Neuronal stem cell (in vitro differentiated cells): ENCODE measurements around the gene AUTS2.

Experiments used
- DNase-seq: peaks from one replicate; pipeline ENCODE4 v3.0.0-alpha.2; 2013; ENCODE audit warnings: low spot score
- H2AFZ ChIP-seq: one replicate; pipeline ENCODE4 v1.6.1; 2013; ENCODE audit warnings: mild to moderate bottlenecking, low read length, inconsistent platforms
- H2AK5ac ChIP-seq: 2 replicates; pipeline ENCODE4 v1.6.1; 2013; ENCODE audit warnings: low read depth, mild to moderate bottlenecking, inconsistent platforms, low read length, moderate library complexity, mixed read lengths
- H2BK120ac ChIP-seq: 2 replicates; pipeline ENCODE4 v1.6.1; 2013; ENCODE audit warnings: low read depth, mild to moderate bottlenecking, inconsistent platforms, low read length, moderate library complexity, mixed read lengths
- H2BK12ac ChIP-seq: one replicate; pipeline ENCODE4 v1.6.1; 2013; ENCODE audit warnings: low read length, inconsistent platforms
- H2BK15ac ChIP-seq: 2 replicates; pipeline ENCODE4 v1.6.1; 2013; ENCODE audit warnings: mild to moderate bottlenecking, low read length, inconsistent platforms, mixed read lengths
- H2BK5ac ChIP-seq: one replicate; pipeline ENCODE4 v1.6.1; 2013; ENCODE audit warnings: inconsistent platforms, mild to moderate bottlenecking, low read length, moderate library complexity
- H3K14ac ChIP-seq: one replicate; pipeline ENCODE4 v1.6.1; 2013; ENCODE audit warnings: low read length, inconsistent platforms
- H3K18ac ChIP-seq: 2 replicates; pipeline ENCODE4 v1.6.1; 2013; ENCODE audit warnings: low read length, inconsistent platforms
- H3K23ac ChIP-seq: 2 replicates; pipeline ENCODE4 v1.6.1; 2013; ENCODE audit warnings: low read depth, mild to moderate bottlenecking, mixed read lengths, low read length, inconsistent platforms; ENCODE audit not compliant: poor library complexity
- H3K27ac ChIP-seq: replicated peaks from 3 replicates; pipeline ENCODE4 v1.5.1; 2013; ENCODE audit warnings: low read length, inconsistent platforms
- H3K27me3 ChIP-seq, 3 experiments: 2 replicates each; pipeline ENCODE4 v1.6.1; 2013; ENCODE audit warnings: low read length in 3 of 3, mild to moderate bottlenecking in 2 of 3, inconsistent platforms in 1 of 3, low read depth in 1 of 3, mixed read lengths in 1 of 3, moderate library complexity in 1 of 3; ENCODE audit not compliant: control insufficient read depth in 3 of 3, insufficient read depth in 3 of 3
- H3K36me3 ChIP-seq, 2 donors: replicated peaks in 1 of 2; 2 replicates each; pipeline ENCODE4 v1.6.1; 2013; ENCODE audit warnings: low read length in 2 of 2; ENCODE audit not compliant: control insufficient read depth in 2 of 2, insufficient read depth in 2 of 2
- H3K4ac ChIP-seq: 2 replicates; pipeline ENCODE4 v1.6.1; 2013; ENCODE audit warnings: inconsistent platforms, mild to moderate bottlenecking, low read length, moderate library complexity
- H3K4me1 ChIP-seq, 2 donors: 1 replicate in 1 of 2; 2 replicates in 1 of 2; pipeline ENCODE4 v1.6.1; 2013; ENCODE audit warnings: low read length in 2 of 2, low read depth in 1 of 2; ENCODE audit not compliant: control insufficient read depth in 2 of 2, insufficient read depth in 1 of 2
- H3K4me2 ChIP-seq: one replicate; pipeline ENCODE4 v1.6.1; 2013; ENCODE audit warnings: mild to moderate bottlenecking, low read length, inconsistent platforms; ENCODE audit not compliant: insufficient read depth, poor library complexity, severe bottlenecking
- H3K4me3 ChIP-seq, 2 donors: 2 replicates each; pipeline ENCODE4 v1.5.1; 2013; ENCODE audit warnings: low read length in 2 of 2, mild to moderate bottlenecking in 2 of 2, inconsistent platforms in 1 of 2, moderate library complexity in 1 of 2
- H3K79me1 ChIP-seq: one replicate; pipeline ENCODE4 v1.6.1; 2013; ENCODE audit warnings: low read depth, mild to moderate bottlenecking, inconsistent platforms, low read length, moderate library complexity
- H3K9ac ChIP-seq: one replicate; pipeline ENCODE4 v1.6.1; 2013; ENCODE audit warnings: mild to moderate bottlenecking, low read depth, low read length, inconsistent platforms; ENCODE audit not compliant: poor library complexity
- H3K9me3 ChIP-seq, 2 donors: replicated peaks in 1 of 2; 2 replicates each; pipeline versions ENCODE3 to v1.6.1; 2013; ENCODE audit warnings: low read length in 2 of 2, mild to moderate bottlenecking in 2 of 2, inconsistent platforms in 1 of 2, low read depth in 1 of 2, mixed read lengths in 1 of 2, moderate library complexity in 1 of 2; ENCODE audit not compliant: control insufficient read depth in 2 of 2, insufficient read depth in 1 of 2
- H4K8ac ChIP-seq: one replicate; pipeline ENCODE4 v1.6.1; 2013; ENCODE audit warnings: low read depth, mild to moderate bottlenecking, inconsistent platforms, low read length, moderate library complexity
- H4K91ac ChIP-seq: one replicate; pipeline ENCODE4 v1.6.1; 2013; ENCODE audit warnings: low read length, low read depth, mild to moderate bottlenecking, inconsistent platforms; ENCODE audit not compliant: poor library complexity
- WGBS, 2 donors: extraction: QIAGEN DNeasy Blood & Tissue Kit; methylation state at CpG; one replicate each; pipeline ENCODE4 v1.1.7; 2013; ENCODE audit warnings: missing lambda C conversion rate in 2 of 2, mixed read lengths in 1 of 2; ENCODE audit not compliant: insufficient read length in 2 of 2, insufficient replicate concordance in 1 of 2; ENCODE audit errors: extremely low coverage in 2 of 2; 5-methylcytosine and 5-hydroxymethylcytosine counted together

AUTS2 gene

DNA sequence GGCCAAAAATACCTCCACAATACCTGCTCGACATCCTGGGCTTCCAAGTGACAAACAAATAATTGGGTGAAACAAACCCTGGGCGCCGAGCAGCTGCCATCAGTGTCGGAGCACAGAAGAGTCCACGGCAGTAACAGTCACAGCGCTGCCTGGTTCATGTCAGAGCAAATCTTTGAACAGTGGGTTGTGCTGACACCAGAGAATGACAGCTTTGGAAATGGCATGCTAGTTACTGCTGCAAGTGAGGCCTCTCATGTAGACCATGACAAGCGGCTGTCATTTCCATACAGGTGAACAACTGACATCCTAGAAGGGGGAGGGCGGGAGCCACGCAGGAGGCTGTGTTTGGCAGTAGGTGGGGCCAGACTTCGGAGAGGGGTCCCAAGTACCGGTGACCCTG lies 1113.2 kb downstream of the AUTS2 start:
- H3K4ac ChIP-seq, result no peak overlapping the region
- no peak overlapping the region for H2AK5ac ChIP-seq
- peaks cover 3 to 22% of the 10 kb centered on the region in 2 donors for H3K9me3 ChIP-seq
- H3K4me2 ChIP-seq, result no peak overlapping the region
- WGBS, 2 donors, result no CpG with 5 or more reads among the region's 11 CpGs
- H3K23ac ChIP-seq, result no peak overlapping the region
- H2BK5ac ChIP-seq, result no peak overlapping the region
- no peak overlapping the region for H4K8ac ChIP-seq
- H2AFZ ChIP-seq, result no peak overlapping the region
- no peak overlapping the region for H2BK12ac ChIP-seq
- H3K18ac ChIP-seq, result no peak overlapping the region
- H2BK120ac ChIP-seq, result no peak overlapping the region
- H3K4me3 ChIP-seq, result no peak overlapping the region
- DNase-seq, result no peak
- H3K4me1 ChIP-seq, result peaks cover 3 to 9% of the 10 kb centered on the region in 2 donors
- H3K36me3 ChIP-seq, result peaks cover 4 to 84% of the 10 kb centered on the region in 2 donors
- H3K27ac ChIP-seq, result no peak overlapping the region
- no peaks in the 10 kb centered on the region for H3K79me1 ChIP-seq
- H3K27me3 ChIP-seq, result no peaks in the 10 kb centered on the region
- no peak overlapping the region for H3K14ac ChIP-seq
- no peak overlapping the region for H4K91ac ChIP-seq
- no peak overlapping the region for H2BK15ac ChIP-seq
- no peak overlapping the region for H3K9ac ChIP-seq

- Histone ChIP-seq H3K79me1 (no peaks in the 10 kb centered on the region), H3K23ac (no peak overlapping the region), H3K27ac (no peak overlapping the region), H3K14ac (no peak overlapping the region), H3K36me3 (peaks cover 4 to 82% of the 10 kb centered on the region in 2 donors), H2BK5ac (no peak overlapping the region), H3K4me2 (no peak overlapping the region), H2BK120ac (no peak overlapping the region), H2BK15ac (no peak overlapping the region), H3K4me3 (no peak overlapping the region), H4K8ac (no peak overlapping the region), H3K4ac (no peak overlapping the region), H2BK12ac (no peak overlapping the region), H4K91ac (no peak overlapping the region), H3K27me3 (no peaks in the 10 kb centered on the region), H2AFZ (no peak overlapping the region), H2AK5ac (no peak overlapping the region), H3K4me1 (peaks cover 3 to 9% of the 10 kb centered on the region in 2 donors), H3K18ac (no peak overlapping the region), H3K9ac (no peak overlapping the region), H3K9me3 (peaks cover 3 to 22% of the 10 kb centered on the region in 2 donors)
- DNase-seq, result no peak
- no CpG with 5 or more reads among the region's 5 CpGs for WGBS, 2 donors
Measured at GRCh38 chr7:70712942-70713341, 1114.7 kb downstream of the AUTS2 start.

DNA sequence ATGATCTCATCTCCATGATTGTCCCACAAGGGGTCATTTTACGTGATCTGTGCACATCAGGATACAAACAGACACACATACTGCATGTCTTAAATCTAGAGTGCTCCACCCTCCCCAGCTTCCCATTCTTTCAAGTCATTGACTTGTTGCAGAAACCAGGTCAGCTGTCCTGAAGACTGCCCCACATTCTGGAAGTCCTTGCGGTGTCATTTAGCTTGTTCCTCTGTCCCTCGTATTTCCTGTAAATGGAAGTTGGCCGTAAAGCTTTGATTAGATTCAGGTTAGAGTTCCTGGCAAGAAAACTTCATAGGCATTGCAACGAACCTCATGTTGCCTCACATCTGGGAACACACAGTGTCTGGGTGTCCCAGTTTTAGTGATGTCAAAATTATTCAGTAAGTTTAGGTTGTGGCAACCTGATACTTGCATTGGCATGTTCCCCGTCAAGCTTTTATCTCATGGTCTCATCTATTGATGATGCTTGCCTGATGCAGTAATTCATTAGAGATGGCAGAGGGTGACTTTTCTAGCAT lies 1116.3 kb downstream of the AUTS2 start:
- H3K27me3 ChIP-seq, result no peaks in the 10 kb centered on the region
- no peak overlapping the region for H3K18ac ChIP-seq
- no peaks in the 10 kb centered on the region for H3K79me1 ChIP-seq
- H2BK15ac ChIP-seq, result no peak overlapping the region
- H3K27ac ChIP-seq, result no peak overlapping the region
- no peak for DNase-seq
- no peak overlapping the region for H2AFZ ChIP-seq
- no peak overlapping the region for H3K9ac ChIP-seq
- no peak overlapping the region for H3K4me2 ChIP-seq
- no peak overlapping the region for H2BK12ac ChIP-seq
- H3K36me3 ChIP-seq, result peaks cover 4 to 83% of the 10 kb centered on the region in 2 donors
- H2AK5ac ChIP-seq, result no peak overlapping the region
- peaks cover 3 to 9% of the 10 kb centered on the region in 2 donors for H3K4me1 ChIP-seq
- no peak overlapping the region for H2BK120ac ChIP-seq
- peaks cover 3 to 22% of the 10 kb centered on the region in 2 donors for H3K9me3 ChIP-seq
- no peak overlapping the region for H4K91ac ChIP-seq
- H3K4me3 ChIP-seq, result no peak overlapping the region
- no CpG with 5 or more reads among the region's 6 CpGs for WGBS, 2 donors
- no peak overlapping the region for H3K23ac ChIP-seq
- H3K14ac ChIP-seq, result no peak overlapping the region
- no peak overlapping the region for H2BK5ac ChIP-seq
- no peak overlapping the region for H4K8ac ChIP-seq
- H3K4ac ChIP-seq, result no peak overlapping the region

DNA sequence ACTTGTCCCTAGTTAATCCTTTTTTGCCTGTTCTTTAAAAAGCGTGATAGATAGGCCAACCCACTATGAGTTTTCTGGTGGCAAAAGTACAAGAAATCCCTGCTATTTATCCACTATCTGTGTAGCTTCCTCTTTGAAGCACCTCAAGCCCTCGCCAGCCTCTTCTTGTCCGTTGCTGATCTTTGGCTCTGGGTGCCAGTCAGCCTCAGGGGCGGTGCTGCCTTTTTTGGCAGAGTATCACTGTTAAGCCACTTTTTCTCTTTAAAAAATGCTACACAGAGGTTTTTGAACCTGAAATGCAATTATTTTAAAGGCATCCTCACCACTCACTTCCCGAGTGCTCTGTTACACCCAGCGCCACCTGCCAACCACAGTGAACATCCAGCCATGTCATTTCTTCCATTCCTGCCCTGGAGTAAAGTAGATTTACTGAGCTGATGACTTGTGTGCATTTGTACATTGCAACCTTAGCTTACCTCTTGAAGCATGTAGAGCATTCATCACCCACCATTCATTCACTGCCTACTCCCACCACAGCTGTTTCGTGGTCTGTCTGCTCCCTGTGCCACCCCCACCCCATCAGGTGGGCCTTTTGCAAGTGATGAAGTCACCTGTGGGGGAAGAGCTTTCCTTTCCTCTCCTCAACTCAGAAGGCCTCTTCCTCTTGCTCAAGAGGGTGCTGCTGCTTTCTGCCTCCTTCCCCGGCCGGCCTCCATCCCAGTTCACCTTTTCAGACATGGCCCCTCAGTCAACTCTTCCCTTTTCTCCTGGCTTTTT lies 1119.5 kb downstream of the AUTS2 start:
- Histone ChIP-seq H3K36me3 (peaks cover 4 to 71% of the 10 kb centered on the region in 2 donors), H3K4me1 (no peaks in the 10 kb centered on the region), H3K27me3 (no peaks in the 10 kb centered on the region), H3K9ac (no peak overlapping the region), H3K4me3 (no peak overlapping the region), H2AFZ (no peak overlapping the region), H2BK120ac (no peak overlapping the region), H3K18ac (no peak overlapping the region), H2BK15ac (no peak overlapping the region), H3K23ac (no peak overlapping the region), H2BK12ac (no peak overlapping the region), H3K79me1 (no peaks in the 10 kb centered on the region), H3K9me3 (peaks cover 3 to 19% of the 10 kb centered on the region in 2 donors), H3K14ac (no peak overlapping the region), H2BK5ac (no peak overlapping the region), H3K4ac (no peak overlapping the region), H4K91ac (no peak overlapping the region), H2AK5ac (no peak overlapping the region), H3K27ac (no peak overlapping the region), H3K4me2 (no peak overlapping the region), H4K8ac (no peak overlapping the region)
- no peak for DNase-seq
- no CpG with 5 or more reads among the region's 9 CpGs for WGBS, 2 donors
